HPDE6-E6E7 (cell line): ENCODE results near the gene KIF2C.
"Not testable (repeated sequence)": the region's sequence is repeated elsewhere in the genome, so short reads cannot be mapped to it uniquely, and the experiment has no call there.

Source experiments
- DNase-seq: peaks from one replicate; pipeline ENCODE4 v3.0.0; 2011; ENCODE audit warnings: missing footprints; ENCODE audit errors: extremely low spot score

The KIF2C gene

GRCh38 chr1:44792736-44793502 lies 53.3 kb downstream of the KIF2C start:
- no peak for DNase-seq

GRCh38 chr1:44797886-44798285 lies 58.2 kb downstream of the KIF2C start:
- not testable (repeated sequence) for DNase-seq

GRCh38 chr1:44798481-44799365 lies 59.1 kb downstream of the KIF2C start:
- no peak for DNase-seq

GRCh38 chr1:44799770-44800584 lies 60.3 kb downstream of the KIF2C start, which contains the start of gene PLK3:
TSS of gene PLK3 (plus strand) at chr1:44800377. CDS start at chr1:44800464, 87 bp downstream.
- DNase-seq = peak; percentile 88

GRCh38 chr1:44801491-44802305 lies 62.1 kb downstream of the KIF2C start:
- no peak for DNase-seq

GRCh38 chr1:44802306-44803061 lies 62.8 kb downstream of the KIF2C start:
- no peak for DNase-seq

GRCh38 chr1:44803062-44803311 lies 63.4 kb downstream of the KIF2C start:
- no peak for DNase-seq

GRCh38 chr1:44803312-44804095 lies 63.9 kb downstream of the KIF2C start:
- no peak for DNase-seq

GRCh38 chr1:44805311-44806024 lies 65.8 kb downstream of the KIF2C start:
- no peak for DNase-seq

- no peak for DNase-seq
Measured at GRCh38 chr1:44806025-44806703, 66.5 kb downstream of the KIF2C start.

GRCh38 chr1:44806704-44807363 lies 67.2 kb downstream of the KIF2C start, which contains the start of gene DYNLT4:
TSS of gene DYNLT4 (minus strand) at chr1:44807351. CDS start at chr1:44806668, 683 bp downstream.
- peak; percentile 54 for DNase-seq

- peak; percentile 97 for DNase-seq
Measured at GRCh38 chr1:44807364-44808062, 67.9 kb downstream of the KIF2C start.

GRCh38 chr1:44808063-44808937 lies 68.7 kb downstream of the KIF2C start, which contains the start of gene BTBD19:
TSS of gene BTBD19 (plus strand) at chr1:44808523. CDS start at chr1:44808821, 298 bp downstream.
- no peak for DNase-seq

- no peak for DNase-seq
Measured at GRCh38 chr1:44808938-44809917, 69.6 kb downstream of the KIF2C start.
